Panc1 (cell line): ENCODE data around the gene ASPSCR1. TPM values are rescaled to one million over a fixed set of nuclear protein-coding genes. Genes with fewer than 3 reads are reported as not detected.

ENCODE experiments used
- ATAC-seq: fragments of 200-7000 bp; cut with Tn5 transposase; 2 replicates; pipeline ENCODE4 v1.9.1; 2020; ENCODE audit warnings: mild to moderate bottlenecking, moderate library complexity
- BruUV-seq: library from RNA; stranded (reverse); fragments of 400-500 nt; replicated peaks from 2 replicates; lab custom pipeline; 2021; lab: Mats Ljungman, UMichigan
- CTCF ChIA-PET: fragments of 300-600 bp; sonication (Branson Sonifier 250); formaldehyde crosslinking; loops from one replicate; lab custom pipeline; 2022; ENCODE audit warnings: antibody characterized with exemption; lab: Charles Lee
- POLR2A ChIA-PET: fragments of 300-600 bp; sonication (Branson Sonifier 250); formaldehyde crosslinking; loops from one replicate; lab custom pipeline; 2022; ENCODE audit warnings: antibody characterized with exemption; lab: Charles Lee
- DNase-seq: peaks from one replicate; pipeline ENCODE4 v3.0.0-alpha.2; 2010; ENCODE audit warnings: low read depth, low spot score
- H3K27ac ChIP-seq: 2 replicates; pipeline ENCODE4 v1.5.1; 2011; ENCODE audit warnings: mild to moderate bottlenecking, low read length, inconsistent platforms
- H3K27me3 ChIP-seq: fragments of 200-500 bp; sonication (Bioruptor generic); 2 replicates; pipeline ENCODE4 v1.6.0; 2014; ENCODE audit warnings: low read length, inconsistent platforms; ENCODE audit not compliant: control insufficient read depth, insufficient read depth
- H3K36me3 ChIP-seq: fragments of 200-500 bp; sonication (Bioruptor generic); 2 replicates; pipeline ENCODE4 v1.5.1; 2014; ENCODE audit warnings: inconsistent platforms, mild to moderate bottlenecking, low read length, moderate library complexity; ENCODE audit not compliant: control insufficient read depth, insufficient read depth
- H3K4me1 ChIP-seq: 2 replicates; pipeline ENCODE4 v1.5.1; 2011; ENCODE audit warnings: inconsistent platforms, mild to moderate bottlenecking, low read length, moderate library complexity; ENCODE audit not compliant: control insufficient read depth, insufficient read depth
- H3K4me3 ChIP-seq, 2 experiments: 2 replicates each; pipeline ENCODE4 v1.5.1; 2011 to 2012; ENCODE audit warnings: low read depth in 2 of 2, low read length in 2 of 2, mild to moderate bottlenecking in 2 of 2, inconsistent platforms in 1 of 2, moderate library complexity in 1 of 2
- H3K9me3 ChIP-seq: fragments of 200-500 bp; sonication (Bioruptor generic); 2 replicates; pipeline ENCODE4 v1.5.1; 2014; ENCODE audit warnings: low read depth, mild to moderate bottlenecking, inconsistent platforms, low read length, moderate library complexity; ENCODE audit not compliant: control insufficient read depth, insufficient read depth
- CTCF ChIP-seq: fragments of 450-650 bp; IDR thresholded peaks from 2 replicates; pipeline ENCODE4 v1.5.1; 2017; ENCODE audit warnings: mild to moderate bottlenecking
- POLR2AphosphoS5 ChIP-seq: IDR thresholded peaks from 2 replicates; pipeline ENCODE4 v1.6.1; 2012; ENCODE audit warnings: mild to moderate bottlenecking, low read depth, low read length, moderate library complexity
- REST ChIP-seq, 2 experiments: IDR thresholded peaks; 2 replicates each; pipeline ENCODE4 v1.6.1; 2011 to 2012; ENCODE audit warnings: low read depth in 2 of 2, control low read depth in 1 of 2, low read length in 1 of 2, mild to moderate bottlenecking in 1 of 2, moderate library complexity in 1 of 2; ENCODE audit not compliant: insufficient read depth in 1 of 2
- SIN3A ChIP-seq: IDR thresholded peaks from 2 replicates; pipeline ENCODE4 v1.6.1; 2012; ENCODE audit warnings: low read depth, mild to moderate bottlenecking, low read length, moderate library complexity, borderline replicate concordance; ENCODE audit not compliant: insufficient read depth
- TCF7L2 ChIP-seq: IDR thresholded peaks from 2 replicates; pipeline ENCODE4 v1.6.1; 2011; ENCODE audit warnings: mild to moderate bottlenecking, low read depth, low read length, inconsistent platforms
- in situ Hi-C: cut with HindIII; loops from 2 replicates; pipeline ENCODE4 v1.10.0; 2016; ENCODE audit warnings: low sequenced_read_pairs, low pct_unique_long_range_greater_than_20kb
- intact Hi-C: fragments of 100-400 bp; cut with micrococcal nuclease; formaldehyde crosslinking; loops from one replicate; pipeline ENCODE4 v1.10.0; 2022; ENCODE audit not compliant: unreplicated experiment
- total RNA-seq: library from RNA; stranded (reverse); gene quantifications from one replicate; pipeline ENCODE4 v1.2.1, GENCODE V29; 2021; ENCODE audit not compliant: unreplicated experiment

ASPSCR1 gene
- total RNA-seq, 1 experiment from 2014 or later = 64.7 TPM

GRCh38 chr17:82006468-82007227 lies 29.2 kb downstream of the ASPSCR1 start:
- CTCF ChIA-PET = no interaction called here
- no peak for DNase-seq

GRCh38 chr17:82007228-82007494 lies 29.7 kb downstream of the ASPSCR1 start:
- intact Hi-C loops = no loop called here
- H3K36me3 ChIP-seq = no peaks in the 10 kb centered on the region
- H3K27ac ChIP-seq = no peak overlapping the region
- ChIA-PET POLR2A (no interaction called here), CTCF (no interaction called here)
- H3K4me3 ChIP-seq = no peak overlapping the region
- no peaks in the 10 kb centered on the region for H3K27me3 ChIP-seq
- in situ Hi-C loops = no loop called here
- ATAC-seq (no peak), DNase-seq (no peak)
- peaks cover 46% of the 10 kb centered on the region for H3K4me1 ChIP-seq
- no peaks in the 10 kb centered on the region for H3K9me3 ChIP-seq
- BruUV-seq = no TSS peak
- TF ChIP-seq CTCF = no peak
- no peak for TF ChIP-seq REST (IDR thresholded peaks at IDR 0.05; ENCODE audit: insufficient read depth in 1 of 2, low read depth in 2 of 2, low read length in 1 of 2)

More at GRCh38 chr17:82006468-82007227, 29.2 kb downstream of the ASPSCR1 start:
- in situ Hi-C loops = no loop called here
- no peaks in the 10 kb centered on the region for H3K9me3 ChIP-seq
- no peaks in the 10 kb centered on the region for H3K36me3 ChIP-seq
- BruUV-seq = TSS peak; percentile 76
- no peak overlapping the region for H3K4me3 ChIP-seq
- TF ChIP-seq POLR2AphosphoS5 (no peak), SIN3A (no peak), TCF7L2 (no peak), CTCF (no peak), REST (IDR thresholded peaks at IDR 0.05; ENCODE audit: insufficient read depth in 1 of 2, low read depth in 2 of 2, low read length in 1 of 2) (no peak)
- H3K27ac ChIP-seq = no peak overlapping the region
- no peaks in the 10 kb centered on the region for H3K27me3 ChIP-seq
- ATAC-seq = no peak
- H3K4me1 ChIP-seq = peaks cover 46% of the 10 kb centered on the region
- intact Hi-C loops = no loop called here
- POLR2A ChIA-PET = no interaction called here
